GM19043 (cell line): ENCODE results near the gene ECHS1.

Experiments used
- ATAC-seq: cut with Tn5 transposase; IDR thresholded peaks from one replicate; pipeline ENCODE4 v1.9.1; 2021; ENCODE audit warnings: low read depth; ENCODE audit not compliant: unreplicated experiment

ECHS1 gene

DNA sequence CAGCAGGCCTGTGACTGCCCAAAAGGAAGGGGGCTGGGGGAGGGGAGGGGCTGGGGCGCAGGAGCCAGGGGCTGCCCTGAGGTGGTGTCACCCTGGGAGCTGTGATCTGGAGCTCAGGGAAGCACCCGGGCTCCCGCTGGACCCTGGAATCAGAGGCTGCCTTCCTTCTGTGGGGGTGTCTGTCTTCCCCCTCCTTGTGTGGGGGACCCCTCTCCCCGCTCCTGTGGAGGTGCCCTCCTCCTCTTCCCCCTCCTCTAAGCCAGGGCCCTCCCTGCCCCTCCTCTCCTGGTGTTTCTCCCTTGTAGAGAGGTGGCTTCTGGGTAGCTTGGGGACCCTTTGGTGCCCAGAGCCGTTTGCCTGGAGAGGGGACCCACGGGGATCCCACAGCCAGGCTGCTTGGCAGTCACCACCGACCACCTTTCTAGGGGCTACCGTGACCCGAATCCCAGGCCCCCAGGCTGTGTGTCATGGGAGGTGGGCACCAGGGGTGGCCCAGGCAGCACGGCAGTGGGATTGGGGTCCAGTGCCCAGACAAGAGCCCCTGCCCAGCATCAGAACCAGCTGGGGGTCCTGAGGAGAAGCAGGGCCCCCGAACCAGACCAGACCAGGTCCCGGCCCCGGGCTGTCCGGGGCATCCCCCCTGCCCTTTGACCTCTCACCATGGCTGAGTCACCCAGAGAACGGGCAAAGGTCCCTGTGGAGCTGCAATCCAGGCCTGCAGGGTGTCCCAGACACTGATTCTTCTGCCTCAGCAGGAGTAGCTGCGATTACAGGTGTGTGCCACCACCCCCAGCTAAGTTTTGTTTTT, 25.2 kb downstream of the ECHS1 start:
- ATAC-seq, result no peak

DNA sequence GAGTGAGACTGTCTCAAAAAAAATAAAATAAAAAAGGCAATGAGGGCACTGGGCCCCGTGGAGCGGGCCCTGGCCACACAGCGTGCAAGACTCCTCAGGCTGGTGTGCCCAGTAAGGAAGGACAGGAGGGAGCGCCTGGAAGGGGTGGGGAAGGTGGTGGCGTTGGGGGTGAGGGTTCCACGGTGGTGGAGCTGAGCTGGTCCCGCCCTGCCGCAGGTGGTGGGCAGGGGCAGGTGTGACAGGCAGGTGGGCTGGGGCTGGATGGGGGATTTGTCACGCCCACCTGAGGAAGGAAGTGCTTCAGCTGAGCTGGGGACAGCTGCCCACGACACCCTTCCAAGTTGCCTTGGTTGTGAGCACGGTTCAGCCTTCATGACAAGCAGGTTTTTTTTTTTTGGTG, 26.7 kb downstream of the ECHS1 start:
- ATAC-seq, result no peak

DNA sequence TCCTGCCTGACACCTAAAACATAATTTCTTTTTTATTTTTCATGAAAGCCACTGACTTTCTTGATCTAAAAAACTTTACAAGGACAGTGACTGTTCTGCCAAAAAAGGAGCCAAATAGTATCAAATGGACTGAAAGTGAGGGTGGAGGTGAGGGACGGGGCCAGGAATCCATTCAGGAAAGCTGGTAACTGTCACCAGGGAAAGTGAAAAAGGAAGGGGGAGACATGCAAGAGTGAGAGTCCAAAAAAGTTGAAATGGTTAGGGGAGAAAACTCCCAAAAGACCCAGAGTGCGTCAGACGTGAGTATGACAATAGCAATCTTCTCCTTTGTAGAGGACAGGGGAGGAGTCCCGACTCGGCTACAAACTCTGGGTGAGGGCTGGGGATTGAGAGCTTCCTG, 28.9 kb downstream of the ECHS1 start:
- ATAC-seq, result no peak

- no peak for ATAC-seq
Observed at GRCh38 chr10:133343558-133343957, 29.6 kb downstream of the ECHS1 start.

GRCh38 chr10:133342942-133343341, 30.2 kb downstream of the ECHS1 start:
- ATAC-seq, result no peak

- no peak for ATAC-seq
Observed at GRCh38 chr10:133341983-133342382, 31.2 kb downstream of the ECHS1 start.

- ATAC-seq, result no peak
Observed at GRCh38 chr10:133339708-133340380, 33.3 kb downstream of the ECHS1 start.

DNA sequence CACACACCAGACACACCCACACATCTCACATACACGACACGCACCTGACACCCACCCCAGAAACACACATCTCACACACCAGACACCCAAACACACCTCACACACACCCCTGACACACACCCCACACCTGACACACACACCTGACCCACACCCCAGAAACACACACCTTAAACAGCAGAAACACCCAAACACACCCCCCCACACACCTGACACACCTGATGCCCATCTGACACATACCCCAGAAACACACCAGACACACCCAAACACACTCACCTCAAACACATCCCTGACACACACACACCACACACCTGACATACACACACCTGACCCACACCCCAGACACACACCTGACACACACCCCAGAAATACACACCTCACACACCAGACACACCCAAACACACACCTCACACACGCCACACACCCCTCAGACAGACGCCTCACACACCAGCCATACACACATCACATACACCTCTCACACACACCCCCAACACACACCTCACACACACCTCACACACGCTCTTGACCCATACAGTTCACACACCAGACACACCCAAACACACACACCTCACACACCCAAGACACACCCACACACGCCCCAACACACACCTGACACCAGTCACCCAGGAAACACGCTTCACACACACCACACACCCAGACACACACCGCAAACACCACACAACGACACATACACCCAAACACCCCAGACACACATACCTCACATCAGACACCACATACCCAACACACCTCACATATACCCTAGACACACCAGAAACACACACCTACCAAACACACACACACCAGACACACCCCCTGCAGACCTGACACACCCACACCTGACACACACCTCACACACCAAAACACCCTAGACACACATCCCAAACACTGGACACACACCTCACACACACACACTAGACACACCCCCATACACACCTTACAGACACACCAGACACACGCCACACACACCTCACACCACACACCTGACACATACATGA, 34.8 kb downstream of the ECHS1 start:
- ATAC-seq, result no peak

DNA sequence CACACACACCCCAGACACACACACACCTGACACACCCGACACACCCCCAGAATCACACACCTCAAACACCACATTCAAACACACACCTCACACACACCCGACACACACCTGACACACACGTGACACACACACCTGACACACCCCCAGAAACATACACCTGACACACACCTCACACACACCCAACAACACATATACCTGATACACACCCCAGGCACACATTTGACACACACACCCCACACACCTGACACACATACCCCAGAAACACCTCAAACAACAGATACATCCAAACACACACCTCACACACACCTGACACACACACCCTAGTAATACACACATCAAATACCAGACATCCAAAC, 35.8 kb downstream of the ECHS1 start:
- no peak for ATAC-seq

- ATAC-seq, result no peak
Observed at GRCh38 chr10:133336577-133337369, 36.4 kb downstream of the ECHS1 start, which contains the start of gene CALY. Gene CALY (minus strand): TSS chr10:133336896. CDS start chr10:133328989, 7,907 bp downstream.

GRCh38 chr10:133336118-133336576, 37.0 kb downstream of the ECHS1 start:
- no peak for ATAC-seq

GRCh38 chr10:133335246-133336117, 37.7 kb downstream of the ECHS1 start:
- no peak for ATAC-seq

DNA sequence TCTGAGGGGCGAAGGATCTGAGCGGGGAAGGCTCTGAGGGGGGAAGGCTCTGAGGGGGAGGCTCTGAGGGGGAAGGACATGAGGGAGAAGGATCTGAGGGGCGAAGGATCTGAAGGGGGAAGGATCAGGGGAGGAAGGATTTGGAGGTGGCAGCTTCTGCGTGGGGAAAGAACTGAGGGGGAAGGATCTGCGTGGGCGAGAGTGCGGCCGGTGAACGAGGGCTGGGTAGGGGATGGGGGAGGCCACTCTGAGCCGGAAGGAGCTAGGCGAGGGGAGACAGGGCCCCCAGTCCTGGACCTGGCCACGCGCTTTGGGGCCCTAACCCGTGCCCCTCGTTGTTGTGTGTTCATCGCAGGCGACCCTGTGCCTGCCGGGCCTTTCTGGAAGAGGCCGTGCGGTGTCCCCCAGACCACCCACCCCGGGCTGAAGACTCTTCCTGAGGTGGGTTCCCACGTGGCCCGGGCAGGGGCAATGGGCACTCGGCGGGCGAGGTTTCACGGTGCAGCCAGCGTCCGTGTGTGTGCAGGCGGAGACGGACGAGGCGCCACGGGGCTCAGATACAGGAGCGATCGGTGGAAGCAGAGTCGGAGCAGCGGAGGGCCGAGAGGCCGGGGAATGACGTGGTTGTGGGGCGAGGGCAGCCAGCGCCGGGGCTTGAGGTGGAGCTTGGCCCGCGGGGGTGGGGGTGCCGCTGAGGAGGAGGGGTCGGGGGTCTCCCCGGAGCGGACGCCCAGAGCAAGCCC, 38.5 kb downstream of the ECHS1 start:
- no peak for ATAC-seq

GRCh38 chr10:133332936-133333699, 40.0 kb downstream of the ECHS1 start:
- no peak for ATAC-seq

- peak; percentile 90 for ATAC-seq
Observed at GRCh38 chr10:133329491-133330202, 43.5 kb downstream of the ECHS1 start.

DNA sequence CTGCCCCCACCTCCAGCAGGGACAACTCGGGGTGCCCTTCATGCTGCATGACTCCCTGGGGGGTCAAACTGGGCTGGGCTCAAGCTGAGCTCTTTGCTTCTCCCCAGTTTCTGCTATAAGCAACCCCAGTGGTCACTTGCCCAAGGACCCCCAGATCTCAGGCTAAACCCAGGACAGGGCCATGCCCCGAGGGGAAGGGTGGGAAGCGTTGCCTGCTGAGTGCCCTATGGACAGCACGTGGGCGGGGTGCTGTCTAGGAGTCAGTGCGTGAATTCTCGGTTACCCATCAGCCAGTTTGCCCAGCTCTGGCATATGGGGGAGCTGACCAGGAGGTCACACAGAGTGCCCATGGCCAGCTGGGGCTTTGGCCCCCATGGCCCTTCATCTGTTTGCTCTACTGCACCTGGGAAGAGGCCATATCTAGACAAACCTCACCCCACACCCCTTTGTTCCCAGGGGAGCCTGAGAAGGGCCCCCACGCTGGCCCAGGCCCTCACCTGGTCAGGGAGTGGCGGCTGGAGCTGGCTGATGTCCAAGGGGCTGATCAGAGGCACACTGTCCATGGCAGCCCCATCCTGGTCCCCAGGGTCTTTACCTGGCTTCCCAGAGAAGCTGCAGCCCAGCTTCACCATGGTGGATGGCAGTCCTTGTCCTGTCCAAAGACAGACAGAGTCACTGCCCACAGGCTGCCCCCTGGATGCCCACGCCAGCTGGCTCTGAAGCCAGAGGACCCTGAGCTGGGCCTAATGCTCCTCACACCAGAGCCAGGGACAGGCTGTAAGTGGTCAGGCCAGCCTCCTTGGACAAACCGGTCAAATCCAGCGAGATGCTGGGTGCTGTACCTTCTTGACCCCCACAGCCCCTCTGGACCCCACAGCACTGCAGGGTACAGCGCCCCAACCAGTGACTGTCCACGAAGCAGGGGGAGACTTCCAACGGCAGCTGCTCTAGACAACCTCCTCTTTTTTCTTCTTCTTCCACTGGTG, 44.5 kb downstream of the ECHS1 start:
- ATAC-seq, result no peak
